ENCODE results near the gene GTF2E1. TPM values are rescaled to one million over a fixed set of nuclear protein-coding genes. Genes with fewer than 3 reads are reported as not detected.

The GTF2E1 gene
- total and polyA plus RNA-seq, 9 of the 15 experiments (the other 6 are each of a cell fraction or from before 2014, with no cell fraction given) = 12.9 to 23.5 (median 15.4) TPM

DNA sequence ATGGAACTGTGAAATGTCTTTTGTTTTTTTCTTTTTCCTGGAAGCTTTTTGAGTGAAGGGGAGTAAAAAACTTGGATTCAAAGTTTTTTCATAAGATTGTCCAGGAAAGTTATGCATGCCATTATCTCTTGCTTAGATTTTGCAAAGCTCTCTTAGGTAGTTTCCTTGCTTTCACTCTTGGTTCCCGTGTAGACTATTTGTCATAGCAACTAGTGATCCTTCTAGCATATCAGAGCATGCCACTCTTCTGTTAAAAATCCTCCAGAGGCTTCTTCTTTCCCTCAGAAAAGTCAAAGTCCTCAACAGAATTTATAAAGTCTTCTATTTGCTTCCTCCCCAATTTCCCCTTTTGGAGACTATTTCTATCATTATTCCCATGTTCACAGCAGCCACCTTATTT is 21.1 kb downstream of the GTF2E1 start:
- H2AFZ ChIP-seq (ENCODE audit: low read depth, low read length) = no peak overlapping the region
- WGBS (ENCODE audit: insufficient coverage, low coverage, missing lambda C conversion rate) = 0% methylated on average over 1 of the region's 1 CpG
- peaks cover 37% of the 10 kb centered on the region for H3K79me2 ChIP-seq (ENCODE audit: control insufficient read depth, insufficient read depth, low read length)
- H3K27me3 ChIP-seq (ENCODE audit: control insufficient read depth in 2 of 2, insufficient read depth in 2 of 2, low read length in 2 of 2) = no peaks in the 10 kb centered on the region
- no peaks in the 10 kb centered on the region for H3K36me3 ChIP-seq (ENCODE audit: control insufficient read depth, insufficient read depth, low read length)
- H3K27ac ChIP-seq (ENCODE audit: extremely low read depth, low read depth, low read length) = no peak overlapping the region
- TF ChIP-seq RFX5 (IDR thresholded peaks at IDR 0.05; ENCODE audit: low read depth, low read length) (peak; percentile 67), PHF20 (IDR thresholded peaks at IDR 0.05; ENCODE audit: partially characterized antibody) (no peak)
- TF ChIP-seq, protein P1, sequence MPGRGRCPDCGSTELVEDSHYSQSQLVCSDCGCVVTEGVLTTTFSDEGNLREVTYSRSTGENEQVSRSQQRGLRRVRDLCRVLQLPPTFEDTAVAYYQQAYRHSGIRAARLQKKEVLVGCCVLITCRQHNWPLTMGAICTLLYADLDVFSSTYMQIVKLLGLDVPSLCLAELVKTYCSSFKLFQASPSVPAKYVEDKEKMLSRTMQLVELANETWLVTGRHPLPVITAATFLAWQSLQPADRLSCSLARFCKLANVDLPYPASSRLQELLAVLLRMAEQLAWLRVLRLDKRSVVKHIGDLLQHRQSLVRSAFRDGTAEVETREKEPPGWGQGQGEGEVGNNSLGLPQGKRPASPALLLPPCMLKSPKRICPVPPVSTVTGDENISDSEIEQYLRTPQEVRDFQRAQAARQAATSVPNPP (IDR thresholded peaks at IDR 0.05; ENCODE audit: borderline replicate concordance, insufficient read depth, insufficient read length) = no peak
- BruUV-seq (replicated peaks) = no TSS peak
- no peak overlapping the region for H3K9ac ChIP-seq (ENCODE audit: insufficient read depth in 1 of 2, low read depth in 2 of 2, low read length in 2 of 2)
- ATAC-seq (no peak), DNase-seq (ENCODE audit: extremely low read depth in 1 of 4, low spot score in 3 of 4) (no peak), FAIRE-seq (no peak)
- H4K20me1 ChIP-seq (replicated peaks; ENCODE audit: control insufficient read depth, insufficient read depth, low read length) = no peaks in the 10 kb centered on the region
- H3K9me3 ChIP-seq (replicated peaks; ENCODE audit: control insufficient read depth, insufficient read depth, low read depth, low read length) = no peaks in the 10 kb centered on the region
- ChIA-PET POLR2A (no interaction called here), CTCF (ENCODE audit: low intra/inter-chr PET ratio) (no interaction called here)
- H3K4me2 ChIP-seq (ENCODE audit: insufficient read depth, low read length) = no peak overlapping the region
- no peak overlapping the region for H3K4me3 ChIP-seq
- no peaks in the 10 kb centered on the region for H3K9me1 ChIP-seq (ENCODE audit: control insufficient read depth, insufficient read depth, low read length)
- intact Hi-C loops (cut with micrococcal nuclease) = no loop called here
- in situ Hi-C loops (cut with MboI) = no loop called here
- peaks cover 0 to 5% of the 10 kb centered on the region in 2 experiments; a peak in 3 of 5 replicates for H3K4me1 ChIP-seq (replicated peaks in 1 of 2; ENCODE audit: control insufficient read depth in 2 of 2, insufficient read depth in 2 of 2, low read length in 2 of 2)

DNA sequence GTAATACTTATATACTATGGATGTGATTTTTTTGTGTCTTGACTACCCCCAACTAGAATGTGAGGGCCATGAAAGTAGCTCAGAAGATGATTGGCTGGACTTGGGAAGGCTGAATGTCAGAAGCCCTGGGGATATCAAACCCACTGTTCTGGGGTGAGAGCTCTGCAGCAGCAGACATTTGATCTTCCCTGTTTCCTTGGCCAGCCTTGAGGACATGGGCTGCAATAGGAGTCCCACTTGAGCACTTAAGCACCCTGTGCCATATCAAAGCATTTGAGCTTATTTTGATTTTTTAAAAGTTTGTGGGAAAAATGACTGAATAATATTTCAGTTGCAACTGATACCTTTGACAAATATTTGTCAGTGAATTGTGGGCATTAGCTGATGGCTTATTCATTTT is 21.7 kb downstream of the GTF2E1 start:
- no TSS peak for BruUV-seq (replicated peaks)
- ATAC-seq (no peak), FAIRE-seq (no peak), DNase-seq (ENCODE audit: extremely low read depth in 1 of 4, low spot score in 3 of 4) (no peak)
- Histone ChIP-seq H3K4me1 (replicated peaks in 1 of 2; ENCODE audit: control insufficient read depth in 2 of 2, insufficient read depth in 2 of 2, low read length in 2 of 2) (peaks cover 0 to 5% of the 10 kb centered on the region in 2 experiments; a peak in 3 of 5 replicates), H3K79me2 (ENCODE audit: control insufficient read depth, insufficient read depth, low read length) (peaks cover 38% of the 10 kb centered on the region), H2AFZ (ENCODE audit: low read depth, low read length) (no peak overlapping the region), H3K4me3 (no peak overlapping the region), H3K27me3 (ENCODE audit: control insufficient read depth in 2 of 2, insufficient read depth in 2 of 2, low read length in 2 of 2) (no peaks in the 10 kb centered on the region), H3K27ac (ENCODE audit: extremely low read depth, low read depth, low read length) (no peak overlapping the region), H3K36me3 (ENCODE audit: control insufficient read depth, insufficient read depth, low read length) (no peaks in the 10 kb centered on the region), H4K20me1 (replicated peaks; ENCODE audit: control insufficient read depth, insufficient read depth, low read length) (no peaks in the 10 kb centered on the region), H3K9me3 (replicated peaks; ENCODE audit: control insufficient read depth, insufficient read depth, low read depth, low read length) (no peaks in the 10 kb centered on the region), H3K9me1 (ENCODE audit: control insufficient read depth, insufficient read depth, low read length) (no peaks in the 10 kb centered on the region), H3K4me2 (ENCODE audit: insufficient read depth, low read length) (no peak overlapping the region), H3K9ac (ENCODE audit: insufficient read depth in 1 of 2, low read depth in 2 of 2, low read length in 2 of 2) (no peak overlapping the region)
- intact Hi-C loops (cut with micrococcal nuclease) = no loop called here
- POLR2A ChIA-PET = no interaction called here
- in situ Hi-C loops (cut with MboI) = no loop called here
- CTCF ChIA-PET (ENCODE audit: low intra/inter-chr PET ratio) = no interaction called here
- no peak for TF ChIP-seq IRF2 (CRISPR knock-in tag; IDR thresholded peaks at IDR 0.05)
- TF ChIP-seq, protein P2, sequence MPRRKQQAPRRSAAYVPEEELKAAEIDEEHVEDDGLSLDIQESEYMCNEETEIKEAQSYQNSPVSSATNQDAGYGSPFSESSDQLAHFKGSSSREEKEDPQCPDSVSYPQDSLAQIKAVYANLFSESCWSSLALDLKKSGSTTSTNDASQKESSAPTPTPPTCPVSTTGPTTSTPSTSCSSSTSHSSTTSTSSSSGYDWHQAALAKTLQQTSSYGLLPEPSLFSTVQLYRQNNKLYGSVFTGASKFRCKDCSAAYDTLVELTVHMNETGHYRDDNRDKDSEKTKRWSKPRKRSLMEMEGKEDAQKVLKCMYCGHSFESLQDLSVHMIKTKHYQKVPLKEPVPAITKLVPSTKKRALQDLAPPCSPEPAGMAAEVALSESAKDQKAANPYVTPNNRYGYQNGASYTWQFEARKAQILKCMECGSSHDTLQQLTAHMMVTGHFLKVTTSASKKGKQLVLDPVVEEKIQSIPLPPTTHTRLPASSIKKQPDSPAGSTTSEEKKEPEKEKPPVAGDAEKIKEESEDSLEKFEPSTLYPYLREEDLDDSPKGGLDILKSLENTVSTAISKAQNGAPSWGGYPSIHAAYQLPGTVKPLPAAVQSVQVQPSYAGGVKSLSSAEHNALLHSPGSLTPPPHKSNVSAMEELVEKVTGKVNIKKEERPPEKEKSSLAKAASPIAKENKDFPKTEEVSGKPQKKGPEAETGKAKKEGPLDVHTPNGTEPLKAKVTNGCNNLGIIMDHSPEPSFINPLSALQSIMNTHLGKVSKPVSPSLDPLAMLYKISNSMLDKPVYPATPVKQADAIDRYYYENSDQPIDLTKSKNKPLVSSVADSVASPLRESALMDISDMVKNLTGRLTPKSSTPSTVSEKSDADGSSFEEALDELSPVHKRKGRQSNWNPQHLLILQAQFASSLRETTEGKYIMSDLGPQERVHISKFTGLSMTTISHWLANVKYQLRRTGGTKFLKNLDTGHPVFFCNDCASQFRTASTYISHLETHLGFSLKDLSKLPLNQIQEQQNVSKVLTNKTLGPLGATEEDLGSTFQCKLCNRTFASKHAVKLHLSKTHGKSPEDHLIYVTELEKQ (CRISPR knock-in tag; IDR thresholded peaks at IDR 0.05) = no peak
- no peak for TF ChIP-seq ZNF384 (IDR thresholded peaks at IDR 0.05; ENCODE audit: low read depth, low read length)
- no peak for TF ChIP-seq PURB (CRISPR knock-in tag; IDR thresholded peaks at IDR 0.05; ENCODE audit: low read depth)
- TF ChIP-seq, protein P3, sequence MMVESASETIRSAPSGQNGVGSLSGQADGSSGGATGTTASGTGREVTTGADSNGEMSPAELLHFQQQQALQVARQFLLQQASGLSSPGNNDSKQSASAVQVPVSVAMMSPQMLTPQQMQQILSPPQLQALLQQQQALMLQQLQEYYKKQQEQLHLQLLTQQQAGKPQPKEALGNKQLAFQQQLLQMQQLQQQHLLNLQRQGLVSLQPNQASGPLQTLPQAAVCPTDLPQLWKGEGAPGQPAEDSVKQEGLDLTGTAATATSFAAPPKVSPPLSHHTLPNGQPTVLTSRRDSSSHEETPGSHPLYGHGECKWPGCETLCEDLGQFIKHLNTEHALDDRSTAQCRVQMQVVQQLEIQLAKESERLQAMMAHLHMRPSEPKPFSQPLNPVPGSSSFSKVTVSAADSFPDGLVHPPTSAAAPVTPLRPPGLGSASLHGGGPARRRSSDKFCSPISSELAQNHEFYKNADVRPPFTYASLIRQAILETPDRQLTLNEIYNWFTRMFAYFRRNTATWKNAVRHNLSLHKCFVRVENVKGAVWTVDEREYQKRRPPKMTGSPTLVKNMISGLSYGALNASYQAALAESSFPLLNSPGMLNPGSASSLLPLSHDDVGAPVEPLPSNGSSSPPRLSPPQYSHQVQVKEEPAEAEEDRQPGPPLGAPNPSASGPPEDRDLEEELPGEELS (CRISPR knock-in tag; IDR thresholded peaks at IDR 0.05; ENCODE audit: borderline replicate concordance) = no peak
- TF ChIP-seq ZBTB8A (IDR thresholded peaks at IDR 0.05; ENCODE audit: partially characterized antibody) = no peak
- no peak for TF ChIP-seq SP1 (CRISPR knock-in tag; IDR thresholded peaks at IDR 0.05)
